GM18873 (cell line): Measurements from ENCODE around the gene BCHE.

ENCODE experiments used
- ATAC-seq: cut with Tn5 transposase; IDR thresholded peaks from one replicate; pipeline ENCODE4 v1.9.1; 2021; ENCODE audit warnings: mild to moderate bottlenecking, moderate library complexity, moderate number of reproducible peaks; ENCODE audit not compliant: unreplicated experiment, low FRiP score

The BCHE gene

GRCh38 chr3:165754219-165755007 lies 82.8 kb downstream of the BCHE start:
- ATAC-seq: no peak

DNA sequence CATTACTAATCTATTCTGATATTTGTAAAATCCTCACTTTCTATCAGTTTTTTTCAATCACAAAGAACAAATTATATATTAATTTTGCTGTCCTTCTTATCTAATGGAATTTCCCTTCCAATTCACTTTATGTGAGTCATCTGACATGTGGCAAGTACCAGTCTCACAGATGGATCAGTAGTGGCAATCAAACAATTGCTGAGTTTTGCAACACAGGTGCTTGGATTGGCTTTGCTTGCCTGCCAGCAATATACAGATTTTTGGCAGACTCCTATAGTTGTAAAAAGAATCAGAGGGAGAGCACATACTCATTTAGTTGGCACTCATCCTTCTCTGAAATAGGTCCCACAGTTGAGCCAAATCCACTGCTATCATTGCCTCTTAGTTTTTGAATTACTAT lies 83.7 kb downstream of the BCHE start:
- ATAC-seq: no peak

DNA sequence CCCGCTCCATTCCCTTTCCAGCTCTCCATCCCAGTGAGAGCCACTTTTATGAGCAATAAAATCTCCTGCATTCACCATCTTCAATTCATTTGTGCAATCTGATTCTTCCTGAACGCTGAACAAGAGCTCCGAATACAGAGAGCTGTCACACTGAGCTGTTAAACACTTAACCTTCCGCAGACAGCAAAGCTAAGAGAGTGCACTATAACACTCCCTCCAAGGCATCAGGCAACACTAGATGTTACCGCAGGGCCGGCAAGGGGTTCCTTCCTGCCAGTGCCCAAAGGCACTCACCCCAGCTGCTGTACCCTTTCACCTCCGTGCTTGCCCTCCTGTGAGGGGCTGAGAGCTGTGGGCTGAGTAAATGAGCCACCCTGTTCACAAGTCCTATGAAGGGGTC lies 85.6 kb downstream of the BCHE start:
- ATAC-seq: no peak

DNA sequence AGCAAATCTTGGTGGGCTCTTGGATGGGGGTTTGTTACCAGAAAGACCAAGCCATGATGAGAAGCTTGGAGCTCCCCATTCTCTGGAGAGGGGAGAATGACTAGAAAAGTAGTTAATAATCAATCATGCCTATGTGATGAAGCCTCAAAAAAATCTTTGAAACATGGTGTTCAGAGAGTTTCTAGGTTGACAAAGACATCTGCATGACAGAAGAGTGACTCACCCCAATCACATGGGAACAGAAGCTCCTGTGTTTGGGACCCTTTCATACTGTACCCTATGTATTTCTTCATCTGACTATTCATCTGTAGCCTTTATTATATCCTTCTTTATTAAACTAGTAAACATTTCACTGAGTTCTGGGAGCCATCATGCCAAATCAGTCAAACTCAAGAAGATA lies 87.4 kb downstream of the BCHE start:
- ATAC-seq: no peak

- ATAC-seq: no peak
Observed at GRCh38 chr3:165749241-165749640, 88.0 kb downstream of the BCHE start.

DNA sequence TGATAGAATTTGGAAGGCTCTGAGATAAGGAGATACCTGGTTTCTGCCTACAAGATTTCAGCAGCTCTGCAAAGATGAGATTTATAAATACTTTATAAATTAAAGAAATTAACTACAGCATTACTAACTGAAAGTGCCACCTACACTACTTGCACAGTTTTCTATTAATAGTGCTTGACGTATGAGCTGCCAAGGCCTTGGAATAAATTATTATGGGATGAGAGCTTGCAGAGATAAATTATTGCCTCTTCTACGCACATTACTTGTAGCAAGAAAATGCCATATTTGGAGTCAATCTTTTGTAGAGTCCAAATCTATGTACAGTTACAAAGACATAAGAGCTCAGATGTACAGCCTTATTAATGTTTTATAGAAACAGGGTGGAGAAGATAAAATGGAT lies 89.1 kb downstream of the BCHE start:
- ATAC-seq: no peak

DNA sequence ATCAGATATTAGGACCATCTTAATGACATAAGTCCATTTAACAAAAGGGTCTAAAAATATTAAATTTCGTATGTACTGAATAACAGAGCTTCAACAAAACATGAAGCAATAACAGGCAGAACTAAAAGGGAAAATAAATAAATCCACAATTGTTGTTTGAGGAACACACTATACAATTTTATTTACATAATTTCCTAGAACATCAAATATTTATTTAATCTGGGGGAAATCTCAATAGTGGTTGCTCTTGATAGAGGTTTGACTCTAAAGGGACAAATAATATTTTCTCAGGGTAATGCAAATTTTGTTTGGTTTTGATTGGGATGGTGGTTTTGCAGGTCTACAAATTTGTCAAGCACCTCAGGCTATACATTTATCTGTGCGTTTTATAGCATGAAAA lies 90.3 kb downstream of the BCHE start:
- ATAC-seq: no peak

- no peak for ATAC-seq
Observed at GRCh38 chr3:165744025-165744424, 93.2 kb downstream of the BCHE start.

- no peak for ATAC-seq
Observed at GRCh38 chr3:165742351-165742750, 94.9 kb downstream of the BCHE start.

DNA sequence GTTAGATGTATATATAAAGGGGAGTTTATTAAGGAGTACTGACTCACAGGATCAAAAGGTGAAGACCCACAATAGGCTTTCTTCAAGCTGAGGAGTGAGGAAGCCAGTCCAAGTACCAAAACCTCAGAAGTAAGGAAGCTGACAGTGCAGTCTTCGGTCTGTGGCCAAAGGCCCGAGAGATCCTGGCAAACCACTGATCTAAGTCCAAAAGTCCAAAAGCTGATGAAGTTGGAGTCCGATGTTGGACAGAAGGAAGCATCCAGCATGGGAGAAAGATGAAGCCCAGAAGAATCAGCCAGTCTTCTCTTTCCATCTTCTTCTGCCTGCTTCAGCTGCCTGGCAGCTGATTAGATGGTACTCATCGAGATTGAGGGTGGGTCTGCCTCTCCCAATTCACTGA lies 107.5 kb downstream of the BCHE start:
- no peak for ATAC-seq

GRCh38 chr3:165728924-165729323 lies 108.3 kb downstream of the BCHE start:
- ATAC-seq: no peak

DNA sequence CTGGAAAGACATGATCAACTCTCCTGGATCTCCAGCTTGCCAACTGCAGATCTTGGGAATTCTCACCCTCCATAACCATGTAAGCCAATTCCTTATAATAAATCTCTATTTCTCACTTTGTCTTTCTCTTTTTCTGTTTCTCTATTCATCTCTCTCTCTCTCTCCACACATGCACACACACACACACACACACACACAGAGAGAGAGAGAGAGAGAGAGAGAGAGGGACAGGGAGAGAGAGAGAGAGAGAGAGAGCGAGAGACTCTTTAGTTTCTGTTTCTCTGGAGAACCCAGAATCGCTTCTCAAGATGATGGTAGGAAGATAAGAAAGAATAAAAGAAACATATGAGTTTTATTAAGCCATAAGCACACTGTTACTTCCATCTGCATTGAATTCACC lies 111.9 kb downstream of the BCHE start:
- no peak for ATAC-seq
